HG03280 (cell line): ENCODE measurements around the gene ZMYND8.
"Not testable (repeated sequence)": the region's sequence is repeated elsewhere in the genome, so short reads cannot be mapped to it uniquely, and the experiment has no call there.

ENCODE experiments used
- ATAC-seq: cut with Tn5 transposase; IDR thresholded peaks from one replicate; pipeline ENCODE4 v1.9.1; 2021; ENCODE audit warnings: mild to moderate bottlenecking, moderate library complexity; ENCODE audit not compliant: unreplicated experiment

The ZMYND8 gene

GRCh38 chr20:47373206-47373733 lies 16.8 kb upstream of the ZMYND8 start:
- ATAC-seq = no peak

GRCh38 chr20:47370850-47371782 lies 14.6 kb upstream of the ZMYND8 start:
- ATAC-seq = no peak

GRCh38 chr20:47370214-47370613 lies 13.7 kb upstream of the ZMYND8 start:
- ATAC-seq = no peak

GRCh38 chr20:47368301-47368700 lies 11.8 kb upstream of the ZMYND8 start:
- no peak for ATAC-seq

GRCh38 chr20:47366301-47366700 lies 9.8 kb upstream of the ZMYND8 start:
- not testable (repeated sequence) for ATAC-seq

GRCh38 chr20:47365023-47365764 lies 8.7 kb upstream of the ZMYND8 start:
- no peak for ATAC-seq

GRCh38 chr20:47362361-47363219 lies 6.1 kb upstream of the ZMYND8 start:
- ATAC-seq = no peak

GRCh38 chr20:47361057-47361915 lies 4.8 kb upstream of the ZMYND8 start:
- ATAC-seq = no peak

- no peak for ATAC-seq
These were observed 4.0 kb upstream of the ZMYND8 start for GRCh38 chr20:47360297-47361056.

- no peak for ATAC-seq
These were observed 3.2 kb upstream of the ZMYND8 start for GRCh38 chr20:47359530-47360296.

- no peak for ATAC-seq
These were observed 2.4 kb upstream of the ZMYND8 start for GRCh38 chr20:47358672-47359529.

- no peak for ATAC-seq
These were observed 1.7 kb upstream of the ZMYND8 start for GRCh38 chr20:47358039-47358671.

GRCh38 chr20:47357296-47358038 lies 968 bp upstream of the ZMYND8 start:
- ATAC-seq = peak; percentile 58

- ATAC-seq = no peak
These were observed 326 bp downstream of the ZMYND8 start for GRCh38 chr20:47356220-47356525.

GRCh38 chr20:47355489-47356219 lies 845 bp downstream of the ZMYND8 start:
- ATAC-seq = no peak
